ENCODE results near the gene PTPRN. TPM values are rescaled to one million over a fixed set of nuclear protein-coding genes. Genes with fewer than 3 reads are reported as not detected.

PTPRN gene
- total RNA-seq, 4 donors from 2014 or later, result not detected

GRCh38 chr2:219280651-219281050 lies 28.6 kb downstream of the PTPRN start:
- H3K27ac ChIP-seq, result peak overlapping the region; percentile 94 to 100 (median 100)
- peaks cover 0 to 73% (median 35%) of the 10 kb centered on the region in 4 donors for H3K4me1 ChIP-seq
- H3K9me3 ChIP-seq, result no peaks in the 10 kb centered on the region
- WGBS, 2 donors, result 79 to 86% methylated on average over 4 of the region's 4 CpGs
- H3K27me3 ChIP-seq, result no peaks in the 10 kb centered on the region
- peak overlapping the region in 3 of 4 donors; percentile 82 to 95 (median 85) for H3K4me3 ChIP-seq
- TF ChIP-seq EP300 (IDR thresholded peaks at IDR 0.05), result no peak
- TF ChIP-seq CTCF (IDR thresholded peaks at IDR 0.05), result no peak
- TF ChIP-seq POLR2A (IDR thresholded peaks at IDR 0.05), result no peak
- peaks cover 0 to 52% (median 6%) of the 10 kb centered on the region in 3 donors for H3K36me3 ChIP-seq
- no peak for DNase-seq (ENCODE audit: low spot score in 2 of 2)

GRCh38 chr2:219279916-219280516 lies 29.2 kb downstream of the PTPRN start:
- Histone ChIP-seq H3K4me3 (peak overlapping the region; percentile 65 to 95 (median 84)), H3K4me1 (peaks cover 0 to 66% (median 30%) of the 10 kb centered on the region in 4 donors), H3K9me3 (no peaks in the 10 kb centered on the region), H3K27ac (peak overlapping the region; percentile 94 to 100 (median 100)), H3K36me3 (peaks cover 0 to 46% (median 3%) of the 10 kb centered on the region in 3 donors), H3K27me3 (no peaks in the 10 kb centered on the region)
- no peak for TF ChIP-seq EP300 (IDR thresholded peaks at IDR 0.05)
- DNase-seq (ENCODE audit: low spot score in 2 of 2), result no peak
- 30 to 43% methylated on average over 11 to 12 of the region's 12 CpGs for WGBS, 2 donors

- H3K36me3 ChIP-seq, result peaks cover 0 to 39% (median 0%) of the 10 kb centered on the region in 3 donors
- no peaks in the 10 kb centered on the region for H3K9me3 ChIP-seq
- TF ChIP-seq EP300 (IDR thresholded peaks at IDR 0.05) (peak; percentile 98 to 99), POLR2A (IDR thresholded peaks at IDR 0.05) (peak; percentile 90 to 95), CTCF (IDR thresholded peaks at IDR 0.05) (peak in 2 of 5 experiments; percentile 30 to 49)
- H3K4me3 ChIP-seq, result peak within 1 kb of the TSS; percentile 65 to 95 (median 84)
- peaks cover 0 to 59% (median 29%) of the 10 kb centered on the region in 4 donors for H3K4me1 ChIP-seq
- peak; percentile 96 to 97 for DNase-seq (ENCODE audit: low spot score in 2 of 2)
- peak within 1 kb of the TSS; percentile 94 to 100 (median 100) for H3K27ac ChIP-seq
- no peaks in the 10 kb centered on the region for H3K27me3 ChIP-seq
- WGBS, 2 donors, result 0% methylated on average over 8 to 40 of the region's 65 CpGs
These were observed 29.9 kb downstream of the PTPRN start, which contains the start of gene DNAJB2 for GRCh38 chr2:219279151-219279915. TSS of gene DNAJB2 (plus strand) at chr2:219279366. CDS start at chr2:219279834, 468 bp downstream.

- Histone ChIP-seq H3K27me3 (no peaks in the 10 kb centered on the region), H3K4me1 (peaks cover 0 to 55% (median 28%) of the 10 kb centered on the region in 4 donors), H3K36me3 (peaks cover 0 to 33% (median 0%) of the 10 kb centered on the region in 3 donors), H3K9me3 (no peaks in the 10 kb centered on the region), H3K27ac (peak overlapping the region; percentile 94 to 100 (median 100)), H3K4me3 (peak overlapping the region; percentile 6 to 95 (median 75))
- TF ChIP-seq POLR2A (IDR thresholded peaks at IDR 0.05) (no peak), EP300 (IDR thresholded peaks at IDR 0.05) (no peak), CTCF (IDR thresholded peaks at IDR 0.05) (no peak)
- no peak for DNase-seq (ENCODE audit: low spot score in 2 of 2)
- WGBS, 2 donors, result 10 to 19% methylated on average over 9 of the region's 9 CpGs
These were observed 30.5 kb downstream of the PTPRN start for GRCh38 chr2:219278655-219279150.

GRCh38 chr2:219277703-219278654 lies 31.2 kb downstream of the PTPRN start:
- peak; percentile 65 to 81 for DNase-seq (ENCODE audit: low spot score in 2 of 2)
- peak overlapping the region in 2 of 4 donors; percentile 6 to 22 for H3K4me3 ChIP-seq
- peaks cover 0 to 26% (median 0%) of the 10 kb centered on the region in 3 donors for H3K36me3 ChIP-seq
- H3K27me3 ChIP-seq, result no peaks in the 10 kb centered on the region
- H3K27ac ChIP-seq, result peak overlapping the region; percentile 94 to 100 (median 100)
- H3K9me3 ChIP-seq, result no peaks in the 10 kb centered on the region
- peaks cover 0 to 47% (median 26%) of the 10 kb centered on the region in 4 donors for H3K4me1 ChIP-seq
- 20 to 28% methylated on average over 25 of the region's 25 CpGs for whole genome bisulfite sequencing, 2 donors
- TF ChIP-seq CTCF (IDR thresholded peaks at IDR 0.05) (peak; percentile 95 to 99 (median 97)), POLR2A (IDR thresholded peaks at IDR 0.05) (no peak), EP300 (IDR thresholded peaks at IDR 0.05) (peak in 1 of 2 donors; percentile 73)

Measured in tibial nerve (tissue), 4 donors.